22Rv1 (cell line): Measurements from ENCODE around the gene MAN1A1.
"Not testable (repeated sequence)": the region's sequence is repeated elsewhere in the genome, so short reads cannot be mapped to it uniquely, and the experiment has no call there.

Experiments
- H3K27ac ChIP-seq: fragments of 450-650 bp; 2 replicates; pipeline ENCODE4 v1.5.1; 2017
- ZFX ChIP-seq: fragments of 450-650 bp; IDR thresholded peaks from 2 replicates; pipeline ENCODE4 v1.6.1; 2017; ENCODE audit warnings: antibody characterized with exemption, borderline replicate concordance
- TF ChIP-seq, protein P1 (sequence below): fragments of 450-650 bp; IDR thresholded peaks from 2 replicates; pipeline ENCODE4 v1.5.1; 2017; ENCODE audit warnings: mild to moderate bottlenecking

The MAN1A1 gene

DNA sequence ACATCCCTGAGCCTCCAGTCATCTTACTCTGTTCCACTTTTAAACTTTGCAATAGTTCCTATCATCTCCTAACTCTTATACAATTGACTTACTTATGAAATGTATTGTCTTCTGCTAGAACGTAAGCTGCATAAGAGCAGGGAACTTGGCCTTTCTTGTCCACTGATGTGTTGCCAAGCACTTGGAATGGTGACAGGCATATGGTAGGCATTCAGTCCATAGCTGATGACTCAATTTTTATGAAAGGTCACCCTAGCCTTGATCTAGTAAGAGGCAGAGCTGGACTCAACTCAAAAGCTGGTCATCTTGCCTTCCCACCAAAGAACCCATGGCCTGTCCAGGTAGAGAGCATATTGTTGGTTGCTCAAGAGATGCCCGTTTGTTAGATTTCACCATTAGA is 188.7 kb downstream of the MAN1A1 start:
- TF ChIP-seq, protein P1, sequence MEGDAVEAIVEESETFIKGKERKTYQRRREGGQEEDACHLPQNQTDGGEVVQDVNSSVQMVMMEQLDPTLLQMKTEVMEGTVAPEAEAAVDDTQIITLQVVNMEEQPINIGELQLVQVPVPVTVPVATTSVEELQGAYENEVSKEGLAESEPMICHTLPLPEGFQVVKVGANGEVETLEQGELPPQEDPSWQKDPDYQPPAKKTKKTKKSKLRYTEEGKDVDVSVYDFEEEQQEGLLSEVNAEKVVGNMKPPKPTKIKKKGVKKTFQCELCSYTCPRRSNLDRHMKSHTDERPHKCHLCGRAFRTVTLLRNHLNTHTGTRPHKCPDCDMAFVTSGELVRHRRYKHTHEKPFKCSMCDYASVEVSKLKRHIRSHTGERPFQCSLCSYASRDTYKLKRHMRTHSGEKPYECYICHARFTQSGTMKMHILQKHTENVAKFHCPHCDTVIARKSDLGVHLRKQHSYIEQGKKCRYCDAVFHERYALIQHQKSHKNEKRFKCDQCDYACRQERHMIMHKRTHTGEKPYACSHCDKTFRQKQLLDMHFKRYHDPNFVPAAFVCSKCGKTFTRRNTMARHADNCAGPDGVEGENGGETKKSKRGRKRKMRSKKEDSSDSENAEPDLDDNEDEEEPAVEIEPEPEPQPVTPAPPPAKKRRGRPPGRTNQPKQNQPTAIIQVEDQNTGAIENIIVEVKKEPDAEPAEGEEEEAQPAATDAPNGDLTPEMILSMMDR: no peak
- TF ChIP-seq ZFX: no peak
- H3K27ac ChIP-seq: no peak overlapping the region

DNA sequence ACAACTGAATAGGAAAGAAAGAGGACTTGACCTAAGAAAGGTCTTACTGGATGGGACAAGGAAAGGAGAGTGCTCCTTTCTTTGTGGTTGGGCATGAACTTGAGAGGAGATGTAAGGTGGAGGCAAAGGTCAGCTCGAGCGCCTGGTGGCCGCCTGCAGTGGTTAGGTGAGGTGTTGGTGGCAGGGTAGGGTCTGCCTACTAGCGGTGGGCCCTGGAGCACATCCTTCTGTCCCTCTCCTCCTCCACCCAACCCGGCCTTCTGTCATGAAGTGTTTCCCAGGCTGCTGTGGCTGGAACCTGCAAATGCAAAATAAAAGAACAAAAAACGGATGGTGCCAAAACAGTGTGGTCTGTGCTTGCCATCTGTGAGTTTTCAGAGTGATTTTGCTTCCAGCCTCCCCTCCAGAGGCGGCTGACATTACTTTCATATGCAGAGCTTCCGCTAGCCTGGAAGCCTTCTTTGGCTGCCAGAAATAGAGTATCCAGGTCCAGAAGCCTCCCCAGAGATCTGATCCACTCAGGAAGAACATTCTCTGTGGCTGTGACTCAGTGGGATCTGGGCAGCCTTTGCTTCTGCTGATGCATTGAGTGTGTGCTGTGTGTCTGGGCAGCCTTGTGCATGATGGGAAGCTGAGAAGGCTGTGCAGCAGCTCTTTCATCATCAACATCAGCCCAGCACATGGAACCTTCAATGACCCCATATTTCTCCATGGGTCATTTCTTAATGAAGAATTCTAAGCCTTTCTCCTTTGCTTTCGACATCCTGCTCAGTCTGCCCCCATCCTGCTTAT is 191.3 kb downstream of the MAN1A1 start:
- H3K27ac ChIP-seq: no peak overlapping the region
- TF ChIP-seq, protein P1: no peak
- TF ChIP-seq ZFX: no peak

DNA sequence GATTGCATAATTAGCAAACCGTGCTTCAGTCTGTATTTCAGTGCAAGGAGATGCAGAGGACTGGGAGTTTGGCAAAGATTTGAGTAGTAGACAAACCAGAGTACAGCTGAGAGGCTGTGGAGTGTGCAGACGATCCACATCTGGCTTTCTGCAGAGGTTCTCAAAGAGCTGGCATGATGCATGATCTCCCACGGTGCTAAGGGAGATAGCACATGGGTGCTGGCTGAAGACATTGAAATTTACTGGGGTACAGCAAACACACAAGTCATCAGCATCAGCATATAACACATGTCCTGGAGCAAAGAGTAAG is 192.1 kb downstream of the MAN1A1 start:
- TF ChIP-seq, protein P1: no peak
- no peak for TF ChIP-seq ZFX

DNA sequence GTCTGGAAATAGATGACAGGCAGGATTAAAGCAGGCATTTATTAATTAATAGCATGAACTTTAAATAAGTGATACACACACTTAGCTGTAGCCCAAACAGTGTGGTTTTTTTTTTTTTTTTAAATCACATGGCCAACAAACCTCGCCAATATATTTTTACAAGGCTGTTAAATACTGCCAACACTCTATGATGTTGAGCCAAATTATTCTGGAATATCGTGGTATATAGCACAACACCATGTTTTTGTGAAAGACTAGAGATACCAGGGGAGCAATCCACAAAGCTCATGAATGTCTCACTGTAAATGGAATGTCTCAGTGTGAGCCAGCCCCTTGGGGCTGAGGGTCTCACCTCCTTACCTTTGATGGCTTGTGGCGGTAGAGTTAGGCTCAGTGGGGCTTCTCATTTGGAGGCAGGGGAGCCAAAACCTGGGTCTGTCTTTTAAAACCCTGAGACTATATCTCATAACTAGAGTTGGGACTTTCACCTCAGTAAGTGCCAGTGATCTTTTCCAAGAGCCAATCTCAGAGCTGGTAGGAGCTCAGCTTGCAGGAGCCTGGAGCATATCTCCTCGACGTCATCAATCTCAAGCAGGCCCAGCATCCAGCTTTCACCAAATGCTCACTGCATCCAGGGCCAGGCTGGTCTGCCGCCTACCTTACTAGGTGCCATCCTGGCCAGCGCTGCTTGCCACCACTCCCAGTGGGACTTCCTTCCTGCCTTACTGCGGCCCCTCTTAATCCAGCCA is 192.6 kb downstream of the MAN1A1 start:
- no peak overlapping the region for H3K27ac ChIP-seq
- TF ChIP-seq ZFX: no peak
- TF ChIP-seq, protein P1: no peak

More for the DNA sequence above, 192.1 kb downstream of the MAN1A1 start:
- no peak overlapping the region for H3K27ac ChIP-seq

DNA sequence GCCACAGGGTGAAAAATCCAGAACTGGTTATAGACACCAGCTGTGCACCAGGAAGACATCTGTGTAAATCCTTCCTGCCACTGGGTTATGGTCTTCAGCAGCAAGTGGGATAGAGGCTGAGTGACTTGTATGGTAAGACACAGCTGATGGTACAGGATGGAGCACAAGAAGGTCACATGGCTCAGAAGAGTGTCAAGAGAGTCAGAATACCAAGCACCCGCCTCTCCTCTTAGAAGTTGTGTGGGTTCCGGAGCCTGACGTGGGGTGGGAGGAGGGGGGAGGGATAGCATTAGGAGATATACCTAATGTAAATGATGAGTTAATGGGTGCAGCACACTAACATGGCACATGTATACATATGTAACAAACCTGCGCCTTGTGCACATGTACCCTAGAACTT is 193.5 kb downstream of the MAN1A1 start:
- not testable (repeated sequence) for H3K27ac ChIP-seq

DNA sequence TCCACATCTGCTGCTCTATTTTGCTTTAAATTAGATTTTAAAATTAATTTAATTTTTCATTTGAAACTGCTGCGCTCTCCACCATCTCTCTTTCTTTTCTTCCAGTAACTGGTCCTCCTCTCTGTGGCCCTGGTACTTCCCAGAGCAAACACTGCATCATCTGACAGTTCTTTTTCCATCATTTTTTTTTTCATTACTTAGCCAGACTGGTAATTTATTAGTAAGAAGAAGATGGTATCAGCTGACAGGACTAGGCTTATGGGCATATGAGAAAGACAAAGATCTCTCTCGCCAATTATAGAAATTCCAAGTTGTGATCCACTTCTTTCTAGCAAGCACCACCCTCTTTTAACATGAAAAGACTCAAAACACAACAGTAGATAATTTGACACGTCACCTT is 197.4 kb downstream of the MAN1A1 start:
- H3K27ac ChIP-seq: no peak overlapping the region
- no peak for TF ChIP-seq ZFX
- TF ChIP-seq, protein P1: no peak

DNA sequence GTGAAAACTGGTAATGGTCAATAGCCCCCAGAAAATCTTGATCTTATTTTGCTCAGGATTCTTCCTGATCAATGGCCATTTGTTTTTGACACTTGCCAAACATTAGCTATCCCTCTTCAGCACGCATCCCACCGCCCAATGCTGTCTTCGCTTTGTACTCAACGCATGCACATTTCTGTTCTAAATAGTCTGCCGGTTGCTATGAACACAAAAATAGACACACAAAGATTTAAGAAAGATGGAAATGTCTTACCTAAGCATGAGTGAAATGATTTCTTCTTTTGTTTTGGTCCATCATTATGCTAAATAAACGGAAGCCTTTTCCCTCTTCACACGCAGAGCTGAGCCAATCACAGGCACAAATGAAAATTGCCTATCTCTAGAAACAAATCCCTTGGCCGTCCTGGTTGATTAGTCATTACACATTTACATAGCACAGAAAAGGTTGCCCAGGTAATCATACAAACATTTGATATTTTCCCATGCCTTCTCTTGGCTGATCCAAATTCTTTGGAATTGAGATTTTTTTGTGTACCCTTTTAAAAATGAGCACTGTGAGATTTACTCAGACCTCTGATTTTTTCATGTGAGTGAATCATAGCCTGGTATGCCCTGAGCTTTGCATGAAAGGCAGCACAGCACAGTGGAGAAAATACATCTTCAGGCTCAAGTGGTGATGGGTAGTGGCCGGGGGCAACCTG is 200.6 kb downstream of the MAN1A1 start:
- TF ChIP-seq, protein P1: peak; percentile 39
- TF ChIP-seq ZFX: no peak
- H3K27ac ChIP-seq: no peak overlapping the region
